HG03460 (cell line): Measurements from ENCODE around the gene NDUFB3.
"Not testable (repeated sequence)": the region's sequence is repeated elsewhere in the genome, so short reads cannot be mapped to it uniquely, and the experiment has no call there.

Source experiments
- ATAC-seq: cut with Tn5 transposase; IDR thresholded peaks from one replicate; pipeline ENCODE4 v1.9.1; 2021; ENCODE audit not compliant: unreplicated experiment

The NDUFB3 gene

GRCh38 chr2:201090574-201090973, 18.8 kb downstream of the NDUFB3 start:
- no peak for ATAC-seq

- no peak for ATAC-seq
Observed at GRCh38 chr2:201093573-201093972, 21.8 kb downstream of the NDUFB3 start.

- no peak for ATAC-seq
Observed at GRCh38 chr2:201100497-201100896, 28.7 kb downstream of the NDUFB3 start.

GRCh38 chr2:201105759-201106158, 34.0 kb downstream of the NDUFB3 start:
- ATAC-seq: no peak

GRCh38 chr2:201107624-201108023, 35.8 kb downstream of the NDUFB3 start:
- ATAC-seq: no peak

- no peak for ATAC-seq
Observed at GRCh38 chr2:201108341-201108740, 36.5 kb downstream of the NDUFB3 start.

- no peak for ATAC-seq
Observed at GRCh38 chr2:201109186-201109585, 37.4 kb downstream of the NDUFB3 start.

- no peak for ATAC-seq
Observed at GRCh38 chr2:201110615-201111014, 38.8 kb downstream of the NDUFB3 start.

- no peak for ATAC-seq
Observed at GRCh38 chr2:201111096-201111495, 39.3 kb downstream of the NDUFB3 start.

- ATAC-seq: no peak
Observed at GRCh38 chr2:201114350-201114749, 42.5 kb downstream of the NDUFB3 start.

- ATAC-seq: no peak
Observed at GRCh38 chr2:201114846-201115245, 43.0 kb downstream of the NDUFB3 start.

GRCh38 chr2:201116115-201116958, 44.5 kb downstream of the NDUFB3 start, which contains the start of gene CFLAR:
Gene CFLAR, plus strand, starts transcription at chr2:201116164. Its CDS starts 13,702 bp downstream, at chr2:201129866.
- ATAC-seq: peak; percentile 32

- peak; percentile 21 for ATAC-seq
Observed at GRCh38 chr2:201116959-201117734, 45.3 kb downstream of the NDUFB3 start.

GRCh38 chr2:201117735-201118094, 45.9 kb downstream of the NDUFB3 start:
- ATAC-seq: not testable (repeated sequence)

GRCh38 chr2:201118121-201118960, 46.5 kb downstream of the NDUFB3 start:
- ATAC-seq: peak; percentile 43

- peak; percentile 0 for ATAC-seq
Observed at GRCh38 chr2:201118961-201119854, 47.4 kb downstream of the NDUFB3 start.

- ATAC-seq: no peak
Observed at GRCh38 chr2:201122276-201122675, 50.5 kb downstream of the NDUFB3 start.

- ATAC-seq: peak; percentile 22
Observed at GRCh38 chr2:201126308-201127151, 54.7 kb downstream of the NDUFB3 start.

- no peak for ATAC-seq
Observed at GRCh38 chr2:201127152-201127511, 55.3 kb downstream of the NDUFB3 start.
